Lower lobe of right lung (tissue), 2 donors: ENCODE measurements around the gene VSNL1. TPM values are rescaled to one million over a fixed set of nuclear protein-coding genes. Genes with fewer than 3 reads are reported as not detected.

Experiments
- ATAC-seq, 2 donors: fragments of 200-7000 bp; cut with Tn5 transposase; one replicate each; pipeline ENCODE4 v1.9.1; 2020 to 2022; ENCODE audit warnings: mild to moderate bottlenecking in 2 of 2, moderate library complexity in 2 of 2
- DNase-seq: peaks from one replicate; pipeline ENCODE4 v3.0.0-alpha.2; 2020
- H3K27ac ChIP-seq: fragments of 200-600 bp; one replicate; pipeline ENCODE4 v1.8.0; 2022
- H3K27me3 ChIP-seq: fragments of 200-600 bp; one replicate; pipeline ENCODE4 v1.8.0; 2022; ENCODE audit warnings: low read depth
- H3K36me3 ChIP-seq: fragments of 200-600 bp; one replicate; pipeline ENCODE4 v1.8.0; 2022; ENCODE audit warnings: mild to moderate bottlenecking
- H3K4me1 ChIP-seq: fragments of 200-600 bp; one replicate; pipeline ENCODE4 v1.8.0; 2022
- H3K4me3 ChIP-seq: fragments of 200-600 bp; one replicate; pipeline ENCODE4 v1.8.0; 2022; ENCODE audit warnings: mild to moderate bottlenecking
- H3K9me3 ChIP-seq: fragments of 200-600 bp; one replicate; pipeline ENCODE4 v1.8.0; 2022
- intact Hi-C: fragments of 100-400 bp; cut with DNase I; formaldehyde crosslinking; loops from one replicate; pipeline ENCODE4 v1.11.0; 2022
- total RNA-seq: library from RNA; stranded (reverse); fragmentation: NEBNext Ultra II Directional; extraction: Animal tissue kit (Norgen Biotek cat#: 25700); gene quantifications from one replicate; pipeline ENCODE4 v1.2.1, GENCODE V29; 2021
- TF ChIP-seq, protein P1 (sequence below): fragments of 200-600 bp; IDR thresholded peaks from one replicate; pipeline ENCODE4 v1.8.0; 2022; ENCODE audit warnings: antibody characterized with exemption, mild to moderate bottlenecking
- donor health status: DM: no; HTN: yes; CAD: no; lungs with severe emphysema.

The VSNL1 gene
- total RNA-seq, 1 donor from 2014 or later, result 1.6 TPM

DNA sequence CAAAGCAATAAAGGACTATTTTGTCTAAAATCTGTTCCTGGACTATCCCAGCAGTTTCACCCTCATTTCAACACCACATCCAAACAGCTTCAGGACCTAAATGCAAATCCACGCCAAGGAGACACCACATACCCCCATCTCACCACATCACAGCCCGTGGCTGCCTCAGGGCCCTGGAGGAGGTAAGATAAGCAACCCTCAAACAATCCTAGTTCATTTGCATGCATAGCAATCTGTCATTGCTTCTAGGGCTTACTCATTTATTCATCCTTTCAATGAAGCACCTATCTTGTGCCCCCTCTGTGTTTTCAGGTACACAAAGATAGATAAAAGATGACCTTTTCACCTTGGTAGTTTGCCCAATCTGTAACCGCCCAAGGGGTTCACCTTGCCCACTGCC is 86.5 kb downstream of the VSNL1 start:
- no peak for ATAC-seq
- intact Hi-C loops, result no loop called here

DNA sequence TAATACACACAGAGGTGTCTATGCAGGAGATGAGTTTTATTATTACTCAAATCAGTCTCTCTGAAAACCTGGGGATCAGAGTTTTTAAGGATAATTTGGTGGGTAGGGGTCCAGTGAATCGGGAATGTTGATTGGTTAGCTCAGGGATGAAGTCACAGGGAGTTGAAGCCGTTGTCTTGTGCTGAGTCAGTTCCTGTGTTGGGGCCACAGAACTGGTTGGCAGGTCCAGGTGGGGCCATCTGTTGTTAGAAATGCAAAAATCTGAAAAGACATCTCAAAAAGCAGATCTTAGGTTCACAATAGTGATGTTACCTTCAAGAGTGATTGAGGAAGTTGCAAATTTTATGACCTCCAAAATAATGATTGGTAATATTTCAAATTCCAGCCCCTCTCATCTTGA is 86.9 kb downstream of the VSNL1 start:
- intact Hi-C loops, result no loop called here
- ATAC-seq (no peak), DNase-seq (no peak)

More for the DNA sequence above, 86.5 kb downstream of the VSNL1 start:
- H3K27me3 ChIP-seq, result no peaks in the 10 kb centered on the region
- no peaks in the 10 kb centered on the region for H3K9me3 ChIP-seq
- TF ChIP-seq, protein P1, sequence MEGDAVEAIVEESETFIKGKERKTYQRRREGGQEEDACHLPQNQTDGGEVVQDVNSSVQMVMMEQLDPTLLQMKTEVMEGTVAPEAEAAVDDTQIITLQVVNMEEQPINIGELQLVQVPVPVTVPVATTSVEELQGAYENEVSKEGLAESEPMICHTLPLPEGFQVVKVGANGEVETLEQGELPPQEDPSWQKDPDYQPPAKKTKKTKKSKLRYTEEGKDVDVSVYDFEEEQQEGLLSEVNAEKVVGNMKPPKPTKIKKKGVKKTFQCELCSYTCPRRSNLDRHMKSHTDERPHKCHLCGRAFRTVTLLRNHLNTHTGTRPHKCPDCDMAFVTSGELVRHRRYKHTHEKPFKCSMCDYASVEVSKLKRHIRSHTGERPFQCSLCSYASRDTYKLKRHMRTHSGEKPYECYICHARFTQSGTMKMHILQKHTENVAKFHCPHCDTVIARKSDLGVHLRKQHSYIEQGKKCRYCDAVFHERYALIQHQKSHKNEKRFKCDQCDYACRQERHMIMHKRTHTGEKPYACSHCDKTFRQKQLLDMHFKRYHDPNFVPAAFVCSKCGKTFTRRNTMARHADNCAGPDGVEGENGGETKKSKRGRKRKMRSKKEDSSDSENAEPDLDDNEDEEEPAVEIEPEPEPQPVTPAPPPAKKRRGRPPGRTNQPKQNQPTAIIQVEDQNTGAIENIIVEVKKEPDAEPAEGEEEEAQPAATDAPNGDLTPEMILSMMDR, result no peak
- no peak overlapping the region for H3K27ac ChIP-seq
- no peak for DNase-seq
- H3K4me3 ChIP-seq, result no peak overlapping the region
- no peaks in the 10 kb centered on the region for H3K36me3 ChIP-seq
- no peaks in the 10 kb centered on the region for H3K4me1 ChIP-seq

DNA sequence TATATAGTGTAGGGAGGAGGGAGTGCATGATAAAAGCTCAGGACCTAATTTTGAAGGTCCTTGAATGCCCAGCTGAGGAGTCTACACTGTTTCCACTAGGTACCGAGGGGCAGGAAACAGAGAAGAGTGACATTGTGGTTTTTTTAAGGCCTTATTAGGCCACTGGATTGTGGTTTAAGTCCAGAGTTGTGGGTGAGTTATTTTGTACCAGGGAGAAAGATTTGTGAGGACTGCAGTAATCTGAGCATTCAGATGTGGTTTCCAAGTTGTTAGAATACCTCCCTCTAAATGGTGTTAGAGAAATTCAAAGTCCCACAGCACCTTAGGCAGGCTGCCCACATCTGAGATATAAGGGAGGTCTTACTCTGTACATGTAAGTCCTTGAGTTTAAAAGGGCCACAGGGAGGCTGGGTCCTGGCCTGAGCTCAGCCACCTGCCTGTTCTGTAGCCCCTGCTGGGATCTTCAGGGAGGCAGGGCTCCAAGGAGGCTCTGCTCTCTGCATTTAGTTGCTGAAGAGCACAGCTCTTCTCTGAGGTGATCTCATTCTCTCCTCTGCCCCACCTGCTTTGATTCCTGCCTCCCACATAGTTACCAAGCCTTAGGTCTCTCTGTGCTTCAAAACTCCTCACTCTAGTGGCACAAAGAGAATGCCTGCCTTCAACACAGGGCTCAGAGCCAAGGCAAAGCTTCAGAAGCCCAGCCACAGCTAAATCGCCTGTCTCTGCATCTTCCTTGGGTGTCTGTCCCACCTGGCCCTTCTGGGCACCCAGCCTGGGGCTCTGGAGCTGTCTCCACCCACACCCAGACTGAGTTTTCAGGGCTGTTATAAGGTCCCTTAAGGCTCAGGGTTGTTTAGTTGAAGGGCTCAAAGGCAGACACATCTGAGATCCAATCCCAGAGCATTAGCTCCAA is 88.1 kb downstream of the VSNL1 start:
- H3K9me3 ChIP-seq, result no peaks in the 10 kb centered on the region
- no peaks in the 10 kb centered on the region for H3K27me3 ChIP-seq
- H3K4me3 ChIP-seq, result no peak overlapping the region
- intact Hi-C loops, result no loop called here
- ATAC-seq, result no peak
- H3K27ac ChIP-seq, result no peak overlapping the region
- TF ChIP-seq, protein P1, result no peak
- H3K36me3 ChIP-seq, result no peaks in the 10 kb centered on the region
- DNase-seq, result no peak
- no peaks in the 10 kb centered on the region for H3K4me1 ChIP-seq

More for the DNA sequence above, 86.9 kb downstream of the VSNL1 start:
- H3K36me3 ChIP-seq, result no peaks in the 10 kb centered on the region
- TF ChIP-seq, protein P1, result no peak
- H3K9me3 ChIP-seq, result no peaks in the 10 kb centered on the region
- no peak overlapping the region for H3K4me3 ChIP-seq
- H3K27me3 ChIP-seq, result no peaks in the 10 kb centered on the region
- H3K4me1 ChIP-seq, result no peaks in the 10 kb centered on the region
- no peak overlapping the region for H3K27ac ChIP-seq

DNA sequence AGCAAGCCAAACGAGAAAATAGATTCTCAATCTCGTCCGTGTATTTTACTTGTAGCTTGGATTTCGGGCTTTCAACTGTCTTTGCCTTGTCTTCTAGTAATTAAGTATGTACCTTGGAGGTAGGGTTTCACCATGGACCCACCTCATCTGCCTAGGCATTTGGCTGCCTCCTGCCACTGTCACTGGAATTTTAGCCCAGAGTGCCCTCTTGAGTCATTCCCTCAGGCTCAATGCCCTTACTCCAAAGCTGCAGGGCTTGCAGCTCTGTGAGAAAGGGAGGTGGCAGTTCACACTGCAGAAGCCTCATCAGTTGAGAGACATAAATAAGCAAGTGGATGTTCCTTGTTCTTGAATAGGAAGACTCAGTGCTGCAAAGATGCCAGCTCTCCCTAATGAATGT is 89.6 kb downstream of the VSNL1 start:
- TF ChIP-seq, protein P1, result no peak
- intact Hi-C loops, result no loop called here
- H3K27ac ChIP-seq, result no peak overlapping the region
- no peaks in the 10 kb centered on the region for H3K27me3 ChIP-seq
- ATAC-seq, result no peak
- no peak for DNase-seq
- H3K9me3 ChIP-seq, result no peaks in the 10 kb centered on the region
- no peaks in the 10 kb centered on the region for H3K4me1 ChIP-seq
- H3K4me3 ChIP-seq, result no peak overlapping the region
- H3K36me3 ChIP-seq, result no peaks in the 10 kb centered on the region

DNA sequence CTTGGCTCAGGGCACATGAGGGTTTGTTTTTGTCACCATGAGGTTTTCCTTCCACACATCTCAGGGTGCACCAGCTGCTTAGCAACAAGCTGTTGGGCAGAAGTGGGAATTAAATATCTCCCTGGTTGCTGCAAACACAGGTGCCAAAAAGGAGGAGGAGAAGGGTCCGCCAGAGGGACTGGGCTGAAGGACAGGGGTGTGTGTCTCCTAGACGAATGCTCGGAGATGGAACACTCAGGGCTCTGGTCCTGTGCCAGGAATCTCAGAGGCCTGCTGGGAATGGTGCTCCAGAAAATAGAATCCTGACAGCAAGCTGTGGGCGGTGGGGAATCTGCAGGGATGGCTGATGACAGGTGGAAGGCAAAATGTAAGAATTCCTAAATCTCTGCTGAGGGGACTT is 94.5 kb downstream of the VSNL1 start:
- TF ChIP-seq, protein P1, result no peak
- intact Hi-C loops, result no loop called here
- no peaks in the 10 kb centered on the region for H3K27me3 ChIP-seq
- H3K27ac ChIP-seq, result no peak overlapping the region
- H3K9me3 ChIP-seq, result no peaks in the 10 kb centered on the region
- H3K4me1 ChIP-seq, result no peaks in the 10 kb centered on the region
- DNase-seq (no peak), ATAC-seq (no peak)
- H3K4me3 ChIP-seq, result no peak overlapping the region
- no peaks in the 10 kb centered on the region for H3K36me3 ChIP-seq
